Inferior parietal cortex (tissue), 1 donor: ENCODE measurements around the gene NCOR2.
A peak's percentile ranks its signal among the peaks of the same experiment; 100 is the strongest.

ENCODE experiments used
- DNase-seq: peaks from one replicate; pipeline ENCODE4 v3.0.0-alpha.2; 2016; ENCODE audit errors: extremely low spot score

The NCOR2 gene

DNA sequence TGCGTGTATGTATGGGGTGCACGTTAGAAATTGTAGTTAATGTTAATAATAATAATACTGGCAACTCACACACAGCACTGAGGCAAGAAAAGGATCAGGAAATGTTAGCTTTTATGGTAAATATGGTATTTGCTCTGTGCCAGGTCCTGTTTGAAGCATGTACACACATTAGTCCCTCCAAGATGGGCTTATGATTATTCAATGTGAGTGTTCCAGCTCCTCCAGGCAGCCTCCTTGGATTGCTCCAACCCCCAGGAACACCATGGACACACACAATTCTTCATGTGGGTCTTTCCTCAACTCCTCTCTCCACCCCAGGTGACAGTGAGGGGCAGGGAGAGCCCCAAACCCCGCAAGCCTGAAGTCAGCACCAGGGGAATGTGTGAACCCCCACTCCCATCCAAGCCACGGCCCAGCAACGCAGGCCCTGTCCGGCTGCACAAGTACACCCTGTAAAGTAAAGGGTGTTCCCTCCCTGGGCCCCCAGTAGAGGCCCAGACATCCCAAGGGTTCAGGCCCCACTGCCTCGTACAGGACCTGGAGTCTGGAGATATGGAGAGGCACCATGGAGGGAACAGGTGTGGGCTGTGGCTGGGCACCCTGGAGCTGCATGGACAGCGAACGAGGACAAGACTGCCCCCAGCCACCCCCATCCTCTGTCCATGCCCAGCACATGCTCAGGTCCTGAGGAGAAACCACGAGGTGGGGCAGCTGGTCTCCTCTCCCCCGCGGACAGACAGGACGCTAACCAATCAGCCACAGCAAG is 41.3 kb downstream of the NCOR2 start:
- DNase-seq = no peak

DNA sequence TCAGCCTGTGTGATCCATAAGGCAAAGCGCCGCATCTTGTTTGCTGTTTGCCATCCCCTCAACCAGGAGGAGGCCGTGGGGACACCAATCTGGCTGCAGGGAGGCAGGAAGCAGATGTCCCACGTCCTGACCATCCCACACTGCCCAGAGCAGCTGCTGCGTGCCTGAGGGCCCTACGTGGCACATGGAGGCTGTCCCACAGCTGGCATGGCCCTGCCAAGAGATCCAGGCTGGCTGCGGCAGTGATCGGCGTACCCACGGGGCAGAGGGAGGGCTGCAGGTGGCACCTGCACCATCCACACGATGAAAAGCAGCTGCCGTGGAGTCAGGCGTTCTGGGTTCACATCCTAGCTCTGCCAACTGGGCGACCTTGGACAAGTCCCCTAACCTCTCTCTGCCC is 42.0 kb downstream of the NCOR2 start:
- DNase-seq = no peak

DNA sequence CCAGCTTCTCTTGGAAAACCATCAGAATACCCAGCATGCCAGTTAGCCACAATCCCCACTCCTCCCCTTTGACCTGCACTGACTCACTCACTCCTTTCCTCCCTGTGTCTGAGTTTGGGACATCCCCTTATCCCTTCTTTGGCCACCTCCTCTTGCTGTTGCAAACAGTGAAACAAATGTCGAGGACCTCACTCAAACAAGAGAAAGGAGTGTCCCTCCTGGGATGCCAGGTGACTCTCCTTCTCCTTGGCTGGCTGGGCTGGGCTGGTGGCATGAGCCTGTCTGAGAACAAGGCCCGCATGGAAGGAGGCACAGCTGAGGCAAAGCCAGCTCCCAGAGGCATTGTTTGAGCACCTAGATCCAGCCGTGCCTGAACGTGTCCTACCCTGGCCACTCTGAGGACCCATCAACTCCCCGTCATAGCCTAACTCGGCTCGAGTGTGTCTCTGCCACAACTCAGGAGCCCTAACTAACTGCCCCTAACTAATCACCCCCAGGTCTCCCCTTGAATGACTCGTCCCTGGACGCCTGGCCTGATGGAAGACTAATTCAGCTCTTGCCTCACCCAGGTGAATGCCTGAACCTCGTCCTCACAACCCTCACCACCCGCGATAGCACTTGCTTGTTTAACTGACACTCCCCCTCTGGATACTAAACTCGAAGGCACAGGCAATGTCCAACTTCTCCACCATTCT is 43.0 kb downstream of the NCOR2 start:
- DNase-seq = no peak

GRCh38 chr12:124523071-124523470 is 44.3 kb downstream of the NCOR2 start:
- peak; percentile 25 for DNase-seq

DNA sequence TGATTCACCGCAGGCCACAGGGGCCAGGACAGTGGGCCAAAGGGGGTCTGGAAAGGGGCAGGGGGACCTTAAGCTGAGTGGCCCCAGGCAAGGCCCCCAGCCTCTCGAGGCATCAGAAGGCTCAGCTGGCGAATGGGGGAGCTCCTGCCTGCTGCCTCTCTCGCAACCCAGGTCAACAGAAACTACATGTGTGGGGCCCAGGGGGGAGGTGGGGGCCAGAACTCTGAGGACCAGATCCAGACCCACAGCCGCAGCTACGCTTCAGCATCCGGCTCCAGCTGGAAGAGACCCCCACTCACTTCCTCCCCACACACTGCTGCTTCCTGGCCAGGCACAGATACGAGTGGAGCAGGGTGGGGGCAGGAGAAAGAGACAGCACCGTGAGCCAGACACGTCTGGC is 46.5 kb downstream of the NCOR2 start:
- DNase-seq = no peak

DNA sequence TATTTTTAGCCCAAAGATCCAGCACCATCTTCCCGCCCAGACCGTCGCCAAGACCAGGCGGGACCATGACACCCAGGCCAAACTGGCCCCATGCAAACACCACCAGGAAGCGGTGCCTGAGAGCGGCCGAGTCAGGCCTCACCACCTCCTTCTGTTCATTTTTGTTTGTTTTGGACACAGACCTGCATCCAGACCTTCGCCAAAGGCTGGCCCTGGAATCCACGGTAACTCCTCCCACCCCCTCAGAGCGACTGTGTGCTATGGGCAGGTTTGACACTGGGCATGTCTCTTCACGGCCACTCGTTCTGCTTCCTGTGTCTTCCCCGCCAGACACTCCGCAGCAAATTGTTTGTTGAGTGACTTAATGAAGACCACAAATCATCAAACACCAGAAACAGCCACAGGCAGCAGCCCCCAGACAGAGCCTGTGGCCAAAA is 47.1 kb downstream of the NCOR2 start:
- DNase-seq = no peak

GRCh38 chr12:124519746-124520145 is 47.7 kb downstream of the NCOR2 start:
- no peak for DNase-seq

- DNase-seq = peak; percentile 99
These were observed 49.1 kb downstream of the NCOR2 start for GRCh38 chr12:124518051-124518932.
